ENCODE data around the gene ANKRD53. TPM values are rescaled to one million over a fixed set of nuclear protein-coding genes. Genes with fewer than 3 reads are reported as not detected.

ANKRD53 gene
- polyA plus RNA-seq (2014; cell fraction: cytosol; rRNA removed): 0.15 TPM in 1 of 2 replicates, not detected in the other
- 0.14 and 0.18 TPM in 2 replicates for polyA plus RNA-seq (2014; cell fraction: nucleus; rRNA removed)

GRCh38 chr2:70978341-70979179 is at the start of gene ANKRD53:
TSS of gene ANKRD53 (plus strand) at chr2:70978630. CDS start at chr2:70978646, 16 bp downstream.
- DNase-seq (ENCODE audit: low spot score): no peak

- no peak for DNase-seq (ENCODE audit: low spot score)
These were observed 47.8 kb upstream of the ANKRD53 start for GRCh38 chr2:70930371-70931329.

GRCh38 chr2:70931376-70932000 is 46.9 kb upstream of the ANKRD53 start:
- no peak for DNase-seq (ENCODE audit: low spot score)

- no peak for DNase-seq (ENCODE audit: low spot score)
These were observed 45.7 kb upstream of the ANKRD53 start for GRCh38 chr2:70932631-70933230.

- no peak for DNase-seq (ENCODE audit: low spot score)
These were observed 43.4 kb upstream of the ANKRD53 start for GRCh38 chr2:70934981-70935380.

- peak; percentile 33 for DNase-seq (ENCODE audit: low spot score)
These were observed 42.8 kb upstream of the ANKRD53 start, which contains the start of gene ATP6V1B1 for GRCh38 chr2:70935468-70936164. TSS of gene ATP6V1B1 (plus strand) at chr2:70935900. CDS start at chr2:70935955, 55 bp downstream.

- DNase-seq (ENCODE audit: low spot score): no peak
These were observed 42.1 kb upstream of the ANKRD53 start for GRCh38 chr2:70936165-70936978.

- no peak for DNase-seq (ENCODE audit: low spot score)
These were observed 41.2 kb upstream of the ANKRD53 start for GRCh38 chr2:70936979-70937811.

GRCh38 chr2:70937866-70938585 is 40.4 kb upstream of the ANKRD53 start:
- DNase-seq (ENCODE audit: low spot score): no peak

GRCh38 chr2:70938586-70938950 is 39.9 kb upstream of the ANKRD53 start:
- DNase-seq (ENCODE audit: low spot score): no peak

GRCh38 chr2:70939001-70939838 is 39.2 kb upstream of the ANKRD53 start:
- no peak for DNase-seq (ENCODE audit: low spot score)

- peak; percentile 83 for DNase-seq (ENCODE audit: low spot score)
These were observed 38.4 kb upstream of the ANKRD53 start for GRCh38 chr2:70939839-70940580.

- no peak for DNase-seq (ENCODE audit: low spot score)
These were observed 37.2 kb upstream of the ANKRD53 start for GRCh38 chr2:70941186-70941585.

GRCh38 chr2:70941701-70942100 is 36.7 kb upstream of the ANKRD53 start:
- DNase-seq (ENCODE audit: low spot score): no peak

GRCh38 chr2:70942396-70943204 is 35.8 kb upstream of the ANKRD53 start:
- DNase-seq (ENCODE audit: low spot score): peak; percentile 67
